Liver (tissue), 3 donors: ENCODE results near the gene CSAG3.
"Not testable (repeated sequence)": the region's sequence is repeated elsewhere in the genome, so short reads cannot be mapped to it uniquely, and the experiment has no call there.

Experiments
- ATF3 ChIP-seq: IDR thresholded peaks from 2 replicates; pipeline ENCODE4 v1.6.1; 2016; ENCODE audit warnings: antibody characterized with exemption
- CTCF ChIP-seq: fragments of 150-350 bp; IDR thresholded peaks from 2 replicates; pipeline ENCODE4 v1.5.1; 2017; ENCODE audit warnings: improper control_type of control experiment, low read depth, low read length; ENCODE audit not compliant: missing input control
- EGR1 ChIP-seq, 2 donors: IDR thresholded peaks; 2 replicates each; pipeline ENCODE4 v1.6.1; 2016 to 2018; ENCODE audit warnings: antibody characterized with exemption in 2 of 2, low read depth in 2 of 2
- FOXA1 ChIP-seq: IDR thresholded peaks from 2 replicates; pipeline ENCODE4 v1.6.1; 2016; ENCODE audit warnings: antibody characterized with exemption
- GABPA ChIP-seq, 2 donors: IDR thresholded peaks in 1 of 2; conservative IDR thresholded peaks in 1 of 2; 2 replicates each; pipeline ENCODE4 v1.6.1; 2016; ENCODE audit warnings: antibody characterized with exemption in 2 of 2, mild to moderate bottlenecking in 1 of 2, moderate library complexity in 1 of 2
- HNF4G ChIP-seq: IDR thresholded peaks from 2 replicates; pipeline ENCODE4 v1.6.1; 2016; ENCODE audit warnings: antibody characterized with exemption
- JUND ChIP-seq, 2 donors: IDR thresholded peaks; 2 replicates each; pipeline ENCODE4 v1.6.1; 2016; ENCODE audit warnings: antibody characterized with exemption in 2 of 2
- MAX ChIP-seq: IDR thresholded peaks from 2 replicates; pipeline ENCODE4 v1.6.1; 2016; ENCODE audit warnings: antibody characterized with exemption
- RAD21 ChIP-seq, 2 donors: IDR thresholded peaks; 2 replicates each; pipeline ENCODE4 v1.6.1; 2016; ENCODE audit warnings: antibody characterized with exemption in 2 of 2, mild to moderate bottlenecking in 2 of 2
- REST ChIP-seq: IDR thresholded peaks from 2 replicates; pipeline ENCODE4 v1.6.1; 2016; ENCODE audit warnings: antibody characterized with exemption, mild to moderate bottlenecking
- SP1 ChIP-seq: IDR thresholded peaks from 2 replicates; pipeline ENCODE4 v1.6.1; 2018; ENCODE audit warnings: antibody characterized with exemption, mild to moderate bottlenecking
- TAF1 ChIP-seq: conservative IDR thresholded peaks from 2 replicates; pipeline ENCODE4 v1.6.1; 2016; ENCODE audit warnings: antibody characterized with exemption, mild to moderate bottlenecking
- YY1 ChIP-seq: IDR thresholded peaks from 2 replicates; pipeline ENCODE4 v1.6.1; 2016; ENCODE audit warnings: antibody characterized with exemption, mild to moderate bottlenecking
- donor health status: healthy.
- donor health status: healthy.

- not testable (repeated sequence) for TF ChIP-seq CTCF; MAX; JUND (IDR thresholded peaks at IDR 0.05); EGR1 (IDR thresholded peaks at IDR 0.05; ENCODE audit: low read depth in 2 of 2); SP1; YY1; FOXA1; TAF1; REST; GABPA (IDR thresholded peaks at IDR 0.05 in 1 of 2, conservative IDR thresholded peaks at IDR 0.05 in 1 of 2); ATF3; RAD21 (IDR thresholded peaks at IDR 0.05); HNF4G
Observed at GRCh38 chrX:152769549-152770289, 10.7 kb downstream of the CSAG3 start, which contains the start of gene MAGEA6.
